Large intestine (tissue), 3 donors: ENCODE results near the gene TSR3. TPM values are rescaled to one million over a fixed set of nuclear protein-coding genes. Genes with fewer than 3 reads are reported as not detected.
A peak's percentile ranks its signal among the peaks of the same experiment; 100 is the strongest.

Source experiments
- DNase-seq, 2 donors: peaks; one replicate each; pipeline versions ENCODE4 v3.0.0 to v3.0.0-alpha.2; 2013
- H3K27ac ChIP-seq: one replicate; pipeline ENCODE4 v1.5.1; 2013; ENCODE audit warnings: low read length
- H3K27me3 ChIP-seq: 2 replicates; pipeline ENCODE4 v1.6.1; 2013; ENCODE audit warnings: low read length; ENCODE audit not compliant: control insufficient read depth, insufficient read depth
- H3K36me3 ChIP-seq: 2 replicates; pipeline ENCODE4 v1.6.1; 2013; ENCODE audit warnings: low read length; ENCODE audit not compliant: control insufficient read depth, insufficient read depth
- H3K4me1 ChIP-seq: one replicate; pipeline ENCODE4 v1.6.1; 2013; ENCODE audit warnings: low read length; ENCODE audit not compliant: control insufficient read depth, insufficient read depth
- H3K4me3 ChIP-seq: one replicate; pipeline ENCODE4 v1.5.1; 2013; ENCODE audit warnings: low read length
- H3K9me3 ChIP-seq: one replicate; pipeline ENCODE4 v1.6.1; 2013; ENCODE audit warnings: mild to moderate bottlenecking, low read depth, low read length, moderate library complexity; ENCODE audit not compliant: control insufficient read depth
- WGBS: methylation state at CpG from one replicate; pipeline ENCODE4 v1.1.5; 2013; ENCODE audit warnings: low lambda C conversion rate; ENCODE audit not compliant: insufficient coverage; 5-methylcytosine and 5-hydroxymethylcytosine counted together
- polyA plus RNA-seq: library from polyadenylated mRNA; unstranded; fragments of 120-200 nt; gene quantifications from one replicate; pipeline ENCODE4 v1.2.1, GENCODE V29; 2013

TSR3 gene
- polyA plus RNA-seq, 1 donor, result 40.0 TPM

DNA sequence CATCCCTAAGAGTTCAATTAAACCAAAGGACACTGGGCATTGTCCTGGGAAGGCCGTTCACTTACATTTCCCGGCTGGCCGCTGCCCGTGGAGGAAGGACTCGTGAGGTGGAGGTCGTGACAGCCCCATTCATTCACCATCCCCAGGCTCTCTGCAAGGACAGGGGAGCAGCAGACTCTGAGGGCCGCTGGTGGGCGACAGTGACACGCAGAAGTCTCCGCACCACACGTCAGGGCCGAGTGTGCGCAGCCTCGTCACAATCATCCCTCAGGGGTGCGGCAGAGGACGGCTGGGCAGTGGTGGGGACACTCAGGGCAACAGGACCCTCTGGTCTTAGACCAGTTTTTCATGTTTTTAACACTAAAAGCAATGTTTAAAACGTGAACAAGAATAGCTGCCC lies 41.1 kb upstream of the TSR3 start:
- H3K27me3 ChIP-seq, result no peaks in the 10 kb centered on the region
- H3K9me3 ChIP-seq, result no peaks in the 10 kb centered on the region
- H3K36me3 ChIP-seq, result peaks cover 62% of the 10 kb centered on the region
- H3K27ac ChIP-seq, result no peak overlapping the region
- no peak for DNase-seq
- 90% methylated on average over 2 of the region's 17 CpGs for WGBS
- no peaks in the 10 kb centered on the region for H3K4me1 ChIP-seq
- no peak overlapping the region for H3K4me3 ChIP-seq

GRCh38 chr16:1390239-1390779 lies 38.6 kb upstream of the TSR3 start:
- WGBS, result 100% methylated on average over 2 of the region's 28 CpGs
- no peak overlapping the region for H3K4me3 ChIP-seq
- no peaks in the 10 kb centered on the region for H3K4me1 ChIP-seq
- DNase-seq, result no peak
- H3K27ac ChIP-seq, result no peak overlapping the region
- peaks cover 57% of the 10 kb centered on the region for H3K36me3 ChIP-seq
- H3K9me3 ChIP-seq, result no peaks in the 10 kb centered on the region
- H3K27me3 ChIP-seq, result no peaks in the 10 kb centered on the region

- Histone ChIP-seq H3K27me3 (no peaks in the 10 kb centered on the region), H3K36me3 (peaks cover 60% of the 10 kb centered on the region), H3K27ac (no peak overlapping the region), H3K9me3 (no peaks in the 10 kb centered on the region), H3K4me3 (no peak overlapping the region), H3K4me1 (no peaks in the 10 kb centered on the region)
- DNase-seq, result no peak
- WGBS, result no CpG with 5 or more reads among the region's 7 CpGs
Observed at GRCh38 chr16:1389762-1390161, 38.1 kb upstream of the TSR3 start.

DNA sequence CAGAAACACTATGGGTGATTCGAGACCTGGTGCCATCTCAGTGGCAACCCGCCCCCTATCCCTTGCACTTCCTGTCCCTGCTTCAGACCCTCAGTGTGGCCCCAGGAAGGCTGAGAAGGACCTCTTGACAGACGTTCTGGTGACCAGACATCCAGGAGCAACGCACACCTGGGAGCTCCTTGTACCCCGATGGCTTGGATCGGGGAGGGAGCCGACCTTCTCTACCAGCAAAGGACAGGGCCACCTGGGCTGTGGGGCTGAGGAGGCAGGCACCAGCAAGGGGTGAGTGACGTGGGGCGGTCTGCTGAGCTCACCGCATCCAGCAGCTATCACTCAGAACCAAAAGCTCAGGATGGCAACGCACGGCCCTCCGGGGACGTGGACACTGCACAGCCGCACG lies 35.7 kb upstream of the TSR3 start:
- WGBS, result no CpG with 5 or more reads among the region's 16 CpGs

GRCh38 chr16:1385232-1385631 lies 33.6 kb upstream of the TSR3 start:
- Histone ChIP-seq H3K27ac (no peak overlapping the region), H3K27me3 (no peaks in the 10 kb centered on the region), H3K36me3 (peaks cover 40% of the 10 kb centered on the region), H3K9me3 (no peaks in the 10 kb centered on the region), H3K4me1 (no peaks in the 10 kb centered on the region), H3K4me3 (no peak overlapping the region)
- no peak for DNase-seq
- WGBS, result no CpG with 5 or more reads among the region's 39 CpGs

More for the DNA sequence above, 35.7 kb upstream of the TSR3 start:
- Histone ChIP-seq H3K9me3 (no peaks in the 10 kb centered on the region), H3K4me3 (no peak overlapping the region), H3K4me1 (no peaks in the 10 kb centered on the region), H3K36me3 (peaks cover 43% of the 10 kb centered on the region), H3K27ac (no peak overlapping the region), H3K27me3 (no peaks in the 10 kb centered on the region)
- DNase-seq, result no peak

GRCh38 chr16:1383556-1383955 lies 31.9 kb upstream of the TSR3 start:
- H3K9me3 ChIP-seq, result no peaks in the 10 kb centered on the region
- WGBS, result no CpG with 5 or more reads among the region's 18 CpGs
- peaks cover 8% of the 10 kb centered on the region for H3K4me1 ChIP-seq
- H3K27me3 ChIP-seq, result no peaks in the 10 kb centered on the region
- H3K27ac ChIP-seq, result no peak overlapping the region
- H3K4me3 ChIP-seq, result no peak overlapping the region
- DNase-seq, result no peak
- H3K36me3 ChIP-seq, result peaks cover 29% of the 10 kb centered on the region

DNA sequence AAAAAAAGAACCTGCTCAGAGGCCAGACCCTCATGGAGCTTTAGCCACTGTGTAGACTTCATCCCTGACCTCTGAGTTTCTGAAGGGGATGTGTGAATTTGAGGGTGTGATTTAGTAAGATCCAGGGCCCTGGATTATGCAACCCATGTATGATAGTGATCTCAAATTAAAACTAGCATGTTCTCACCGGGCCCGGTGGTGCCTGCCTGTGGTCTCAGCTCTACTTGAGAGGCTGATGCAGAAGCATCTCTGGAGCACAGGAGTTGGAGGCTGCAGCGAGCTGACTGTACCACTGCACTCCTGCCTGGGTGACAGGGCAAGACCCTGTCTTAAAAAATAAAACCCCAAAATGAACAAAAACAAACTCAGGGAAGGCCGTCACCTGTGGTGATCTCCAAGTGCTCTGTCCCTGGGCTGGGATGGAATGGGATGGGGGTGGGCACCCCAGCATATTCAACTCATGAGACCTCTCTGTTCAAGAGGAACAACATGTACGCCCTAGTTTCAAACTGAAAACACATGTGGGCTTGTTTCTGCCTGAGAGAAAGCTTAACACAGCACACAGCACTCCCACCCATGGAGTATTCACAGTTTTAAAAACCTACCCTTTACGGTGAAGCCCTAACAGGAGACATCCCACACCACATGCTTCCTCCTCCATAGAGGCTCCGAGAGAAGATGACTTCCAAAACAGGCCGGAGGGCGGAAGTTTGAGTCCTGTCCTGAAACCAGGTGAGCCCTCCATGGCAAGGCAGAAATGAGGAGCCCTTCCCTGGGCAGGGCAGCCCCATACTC lies 30.1 kb upstream of the TSR3 start:
- peaks cover 8% of the 10 kb centered on the region for H3K4me1 ChIP-seq
- peaks cover 31% of the 10 kb centered on the region for H3K36me3 ChIP-seq
- H3K27me3 ChIP-seq, result no peaks in the 10 kb centered on the region
- DNase-seq, result no peak
- H3K4me3 ChIP-seq, result no peak overlapping the region
- H3K27ac ChIP-seq, result no peak overlapping the region
- WGBS, result no CpG with 5 or more reads among the region's 9 CpGs
- no peaks in the 10 kb centered on the region for H3K9me3 ChIP-seq

- no peak for DNase-seq
- peaks cover 33% of the 10 kb centered on the region for H3K36me3 ChIP-seq
- H3K27me3 ChIP-seq, result no peaks in the 10 kb centered on the region
- peaks cover 6% of the 10 kb centered on the region for H3K9me3 ChIP-seq
- H3K27ac ChIP-seq, result no peak overlapping the region
- peaks cover 8% of the 10 kb centered on the region for H3K4me1 ChIP-seq
- H3K4me3 ChIP-seq, result peak overlapping the region; percentile 39
- WGBS, result 67% methylated on average over 2 of the region's 10 CpGs
Observed at GRCh38 chr16:1380195-1380594, 28.5 kb upstream of the TSR3 start.

DNA sequence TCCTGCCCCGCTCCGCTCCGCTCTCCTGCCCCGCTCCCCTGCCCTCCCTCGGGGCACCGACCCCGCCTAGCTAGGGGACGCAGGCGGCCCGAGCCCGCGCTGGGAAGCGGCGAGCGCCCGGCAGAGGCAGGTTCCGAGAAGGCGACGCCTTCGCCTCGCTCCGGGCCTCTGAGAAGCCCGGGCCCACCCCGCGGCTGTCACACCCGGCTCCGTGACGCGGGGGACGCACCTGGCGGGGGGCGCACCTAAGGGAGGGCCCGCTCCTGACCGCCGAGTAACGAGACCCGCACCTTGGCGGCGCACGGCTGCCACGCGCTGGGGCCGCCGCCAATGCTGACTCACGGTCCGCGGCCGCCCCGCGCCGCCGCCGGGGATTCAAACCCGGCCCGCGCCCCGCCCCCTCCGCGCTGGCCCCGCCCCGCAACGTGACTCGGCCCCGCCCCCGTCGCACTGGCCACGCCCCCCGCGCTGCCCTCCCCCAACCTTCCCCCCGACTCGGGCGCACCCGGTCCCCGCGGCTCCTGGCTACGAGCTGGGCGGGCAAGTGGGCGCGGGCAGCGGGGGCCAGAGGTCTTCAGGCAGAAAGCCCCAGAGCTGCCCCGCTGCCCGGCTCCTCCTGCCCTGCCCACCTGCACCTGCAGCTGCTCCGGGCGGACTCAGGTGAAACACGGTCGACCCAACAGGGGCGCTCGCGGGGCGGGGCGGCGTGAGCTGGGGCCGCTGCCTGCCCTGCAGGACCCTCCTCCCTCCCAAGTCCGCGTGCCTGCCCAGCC lies 27.8 kb upstream of the TSR3 start:
- Histone ChIP-seq H3K9me3 (peaks cover 6% of the 10 kb centered on the region), H3K4me1 (peaks cover 8% of the 10 kb centered on the region), H3K27me3 (no peaks in the 10 kb centered on the region), H3K4me3 (peak overlapping the region; percentile 39), H3K36me3 (peaks cover 32% of the 10 kb centered on the region), H3K27ac (no peak overlapping the region)
- WGBS, result no CpG with 5 or more reads among the region's 95 CpGs
- DNase-seq, result peak; percentile 33 to 56

DNA sequence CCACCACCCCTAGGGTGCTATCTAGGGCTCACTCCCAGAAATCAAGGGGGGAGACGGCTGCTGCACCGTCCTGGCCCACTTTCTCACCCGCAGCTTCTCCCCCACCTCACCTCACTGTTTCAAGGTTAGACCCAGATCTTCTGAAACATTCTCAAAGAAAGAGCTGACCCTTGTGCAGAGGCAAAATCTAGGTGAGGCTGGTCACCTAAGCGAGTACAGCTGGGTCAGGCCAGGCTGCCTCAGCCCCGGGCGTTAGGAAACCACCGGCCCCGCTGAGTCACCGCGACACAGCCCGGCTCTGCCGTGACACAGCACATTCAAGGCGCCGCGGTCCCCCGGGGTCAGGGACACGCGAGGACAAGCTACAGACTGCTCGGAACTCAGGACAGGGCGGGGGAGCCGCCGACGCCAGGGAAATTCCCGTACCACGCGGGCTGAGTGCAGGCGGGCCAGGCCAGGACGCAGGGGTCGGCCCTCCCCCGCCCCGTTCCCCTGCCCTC lies 27.2 kb upstream of the TSR3 start:
- WGBS, result no CpG with 5 or more reads among the region's 31 CpGs
- H3K36me3 ChIP-seq, result peaks cover 35% of the 10 kb centered on the region
- DNase-seq, result peak; percentile 59 to 67

More for the DNA sequence above, 27.2 kb upstream of the TSR3 start:
- Histone ChIP-seq H3K9me3 (peaks cover 6% of the 10 kb centered on the region), H3K27ac (no peak overlapping the region), H3K27me3 (no peaks in the 10 kb centered on the region), H3K4me3 (peak overlapping the region; percentile 23), H3K4me1 (peaks cover 8% of the 10 kb centered on the region)
